Fibroblast of skin of abdomen (primary cell): Measurements from ENCODE around the gene RPL32.
"Not testable (repeated sequence)": the region's sequence is repeated elsewhere in the genome, so short reads cannot be mapped to it uniquely, and the experiment has no call there.

Source experiments
- DNase-seq: peaks from one replicate; pipeline ENCODE4 v3.0.0-alpha.2; 2013

The RPL32 gene

DNA sequence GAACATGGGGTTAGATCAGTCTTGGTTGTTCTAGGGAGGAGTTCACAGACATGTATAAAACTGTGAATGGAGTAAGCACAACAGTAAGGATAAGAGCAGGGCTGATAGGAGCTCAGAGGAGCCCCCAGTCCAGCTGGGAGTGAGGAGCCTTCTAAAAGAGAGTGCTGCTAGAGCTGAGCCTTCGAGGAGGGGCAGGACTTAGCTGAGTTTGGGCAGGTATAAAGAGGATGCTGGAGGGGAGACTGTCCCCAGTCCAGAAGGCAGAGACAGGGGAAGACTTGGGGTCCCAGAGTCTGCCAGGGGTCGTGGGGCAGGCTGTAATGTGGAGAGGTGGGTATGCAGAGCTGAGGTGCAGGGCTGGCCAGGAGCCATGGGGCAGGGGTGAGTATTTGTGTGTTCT is 32.8 kb downstream of the RPL32 start:
- no peak for DNase-seq

DNA sequence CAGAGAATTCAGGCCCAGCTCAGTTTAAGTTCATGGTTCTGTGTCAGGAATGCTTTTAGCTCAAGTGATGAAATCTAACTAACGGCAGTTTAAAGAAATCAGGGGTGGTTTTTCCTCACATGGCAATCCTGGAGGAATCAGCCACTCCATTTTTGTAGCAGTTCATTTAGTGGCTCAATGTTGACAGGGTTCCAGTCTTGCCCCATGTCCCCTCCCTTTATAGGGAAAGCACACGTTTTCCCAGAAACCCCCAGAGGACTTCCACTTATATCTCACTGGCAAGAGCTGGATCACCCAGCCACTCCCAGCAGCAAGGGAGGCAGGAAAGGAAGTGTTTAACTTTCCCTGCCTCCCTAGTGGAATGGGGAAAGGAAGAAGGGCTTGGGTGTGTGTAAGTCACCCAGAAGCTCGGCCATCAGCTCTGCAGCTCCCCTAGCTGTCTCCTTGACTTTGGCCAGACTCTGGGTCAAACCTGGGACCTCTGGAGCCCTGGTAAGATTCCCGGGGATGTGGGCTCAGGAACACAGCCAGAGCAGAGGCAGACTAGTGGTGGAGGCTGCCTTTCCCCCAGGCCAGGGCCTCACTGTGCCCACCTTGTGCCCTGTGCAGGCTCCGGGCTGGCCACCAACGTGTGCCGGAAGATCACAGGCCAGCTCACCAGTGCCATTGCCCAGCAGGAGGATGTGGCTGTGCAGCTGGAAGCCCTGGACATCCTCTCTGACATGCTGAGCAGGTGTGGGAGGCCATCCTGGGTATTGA is 33.6 kb downstream of the RPL32 start:
- DNase-seq: no peak

DNA sequence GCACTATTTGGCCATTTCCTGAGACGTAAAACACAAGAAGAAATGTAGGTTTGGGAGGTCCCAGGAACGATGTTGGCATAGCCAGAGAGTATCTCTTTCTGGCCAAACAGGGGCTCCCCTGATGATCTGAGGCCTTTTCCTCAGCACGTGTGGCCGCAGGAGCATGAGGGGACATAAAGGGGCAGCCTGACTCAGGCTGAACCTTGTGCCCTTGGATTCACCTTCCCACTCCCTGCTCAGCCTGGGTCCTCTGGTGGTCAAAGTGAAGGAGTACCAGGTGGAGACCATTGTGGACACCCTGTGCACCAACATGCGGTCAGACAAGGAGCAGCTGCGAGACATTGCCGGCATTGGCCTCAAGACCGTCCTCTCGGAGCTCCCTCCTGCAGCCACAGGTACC is 34.3 kb downstream of the RPL32 start:
- DNase-seq: no peak

DNA sequence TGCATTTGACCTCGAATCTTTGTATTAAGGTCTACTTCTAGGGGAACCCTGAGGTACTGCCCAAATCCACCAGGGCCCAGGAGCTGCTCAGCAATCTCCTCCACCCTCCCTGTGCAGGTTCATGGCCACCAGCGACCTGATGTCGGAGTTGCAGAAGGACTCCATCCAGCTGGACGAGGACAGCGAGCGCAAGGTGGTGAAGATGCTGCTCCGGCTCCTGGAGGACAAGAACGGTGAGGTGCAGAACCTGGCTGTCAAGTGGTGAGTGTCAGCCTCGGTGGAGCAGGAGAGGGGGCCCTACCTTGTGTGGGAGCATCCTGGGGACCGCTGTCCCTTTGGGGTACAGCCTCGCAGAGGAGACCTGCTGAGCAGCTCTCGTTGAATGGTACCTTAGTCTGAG is 38.0 kb downstream of the RPL32 start:
- DNase-seq: no peak

DNA sequence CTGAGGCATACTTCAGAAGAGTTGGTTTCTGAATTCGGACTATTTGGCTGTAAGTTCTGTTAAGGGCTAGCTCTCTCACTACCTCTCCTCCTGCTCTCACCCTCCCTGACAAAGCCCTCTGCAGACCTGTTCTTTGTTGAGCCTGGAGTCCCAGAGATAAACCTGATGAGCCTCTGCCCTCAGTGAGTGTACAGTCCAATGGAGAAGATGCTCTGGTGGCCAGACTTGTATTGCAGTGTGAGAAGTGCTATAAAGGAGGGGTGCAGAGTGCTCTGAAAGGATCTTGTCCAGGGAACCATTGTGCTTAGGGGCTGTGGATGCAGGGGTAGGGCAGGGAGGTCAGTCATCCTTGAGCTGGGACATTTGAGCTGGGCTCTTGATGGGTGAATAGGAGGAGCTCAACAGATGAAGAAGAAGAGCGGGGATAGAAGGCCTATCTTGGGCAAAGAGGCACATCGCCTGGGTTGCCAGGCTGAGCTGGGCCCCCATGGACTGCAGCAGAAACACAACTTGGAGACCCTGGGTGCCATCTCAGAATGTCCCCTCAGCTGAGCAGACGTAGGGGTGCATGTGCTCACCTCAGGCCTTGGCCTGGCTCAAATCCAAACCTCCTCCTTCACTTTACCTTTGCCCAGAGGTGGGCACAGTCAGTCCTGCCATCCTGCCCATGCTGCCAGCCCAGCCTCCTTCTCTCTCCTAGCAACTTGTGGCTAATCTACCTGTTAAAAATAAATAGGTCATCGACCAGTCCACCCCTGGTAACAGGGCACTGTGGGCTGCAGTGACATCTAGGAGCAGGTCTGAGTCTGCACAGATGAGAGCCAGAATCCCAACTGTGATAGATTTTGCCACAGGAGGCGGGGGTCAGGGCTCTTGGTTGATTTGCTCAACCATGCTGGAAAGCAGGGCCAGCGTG is 41.6 kb downstream of the RPL32 start:
- DNase-seq: no peak

DNA sequence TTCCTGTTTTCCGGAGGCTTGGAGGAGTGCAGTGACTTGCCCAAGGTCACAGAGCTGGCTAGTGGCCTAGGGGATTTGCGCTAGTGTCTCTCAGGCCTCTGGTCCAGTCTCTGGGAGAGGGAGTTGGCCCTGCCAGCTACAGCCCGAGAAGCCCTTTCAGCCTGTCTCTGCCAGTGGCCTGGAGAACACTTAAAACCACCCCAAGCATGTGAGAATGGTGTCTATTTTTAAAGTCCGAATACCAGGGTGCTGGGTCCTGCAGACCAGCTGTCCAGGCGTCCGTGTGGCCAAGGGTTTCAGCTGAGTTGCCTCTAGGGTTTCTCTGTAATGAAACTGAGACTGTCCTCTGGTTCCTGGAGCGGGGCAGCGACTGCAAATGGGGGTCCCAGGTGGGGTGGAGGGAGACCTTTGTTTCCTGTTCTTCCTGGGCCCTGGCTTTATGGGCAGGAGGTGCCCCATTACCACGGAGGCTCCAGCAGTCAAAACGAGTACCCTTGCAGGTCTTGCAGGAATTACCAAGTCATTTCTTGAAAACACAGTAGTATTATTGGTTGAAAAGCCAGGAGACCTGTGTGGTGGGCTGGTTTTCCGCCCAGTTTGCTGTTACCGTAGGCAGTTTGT is 42.7 kb downstream of the RPL32 start:
- DNase-seq: no peak

DNA sequence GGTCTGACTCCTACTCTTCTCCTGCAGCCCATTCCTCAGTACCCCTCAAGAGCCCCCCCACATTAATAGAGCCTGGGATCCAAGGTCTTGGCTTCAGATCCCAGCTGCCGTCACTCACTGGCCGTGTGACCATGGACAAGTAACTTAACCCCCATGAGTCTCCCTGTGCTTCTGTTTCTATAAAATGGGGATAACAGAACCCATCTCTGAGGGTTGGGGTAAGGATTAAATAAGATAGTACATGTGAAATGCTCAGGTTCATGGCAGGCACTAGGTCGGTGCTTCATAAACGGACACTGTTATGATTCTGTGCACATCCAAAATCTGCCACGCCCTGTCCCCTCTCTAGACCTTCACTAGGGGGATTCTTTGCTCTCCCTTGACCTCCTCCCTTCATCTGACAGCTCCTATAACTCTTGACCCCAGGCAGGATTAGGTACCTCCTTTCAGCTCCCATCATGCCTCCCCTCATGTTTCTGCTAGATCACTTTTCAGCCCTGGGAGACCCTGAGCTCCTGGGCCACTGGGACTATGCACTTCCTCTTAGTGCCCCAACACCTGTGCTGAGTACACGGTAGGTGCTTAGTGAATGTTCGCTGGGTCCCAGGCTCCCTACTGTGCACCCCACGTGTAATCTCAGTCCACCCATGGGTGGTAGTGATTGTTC is 43.3 kb downstream of the RPL32 start:
- no peak for DNase-seq

DNA sequence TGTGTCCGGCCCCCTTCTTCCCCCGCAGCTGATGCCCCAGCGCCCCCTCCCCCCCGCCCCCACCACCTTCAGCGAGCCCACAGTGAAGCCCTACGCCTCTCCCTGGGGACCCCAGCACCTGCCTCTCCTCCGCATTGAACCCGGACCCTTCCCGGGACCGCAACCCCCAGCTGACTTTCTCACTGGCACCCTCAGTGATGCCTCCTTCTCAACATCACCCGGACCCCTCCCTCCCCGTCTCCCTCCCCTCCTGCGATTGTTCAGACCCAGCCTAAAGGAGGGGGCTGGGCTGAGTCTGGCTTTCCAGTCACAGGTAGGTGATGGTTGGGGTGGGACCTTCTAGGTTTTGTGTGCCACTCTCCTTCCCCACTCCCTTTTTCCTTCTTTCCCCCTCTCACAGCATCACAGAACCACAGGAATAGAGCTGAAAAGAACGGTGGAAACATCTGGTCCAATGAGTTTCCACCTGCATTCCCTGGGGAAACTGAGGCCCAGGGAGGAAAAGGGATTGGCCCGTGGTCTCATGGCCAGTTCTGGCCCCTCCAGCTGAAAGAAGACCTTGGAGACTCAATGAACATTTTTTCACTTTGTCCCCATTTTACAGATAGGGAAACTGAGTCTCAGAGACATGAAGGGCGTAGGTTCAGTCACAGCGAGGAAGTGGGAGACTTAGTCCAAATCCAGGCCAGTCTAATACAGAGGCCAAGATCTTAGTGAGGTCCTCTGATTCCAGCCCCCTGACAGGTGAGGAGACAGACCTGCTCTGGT is 44.1 kb downstream of the RPL32 start:
- no peak for DNase-seq

DNA sequence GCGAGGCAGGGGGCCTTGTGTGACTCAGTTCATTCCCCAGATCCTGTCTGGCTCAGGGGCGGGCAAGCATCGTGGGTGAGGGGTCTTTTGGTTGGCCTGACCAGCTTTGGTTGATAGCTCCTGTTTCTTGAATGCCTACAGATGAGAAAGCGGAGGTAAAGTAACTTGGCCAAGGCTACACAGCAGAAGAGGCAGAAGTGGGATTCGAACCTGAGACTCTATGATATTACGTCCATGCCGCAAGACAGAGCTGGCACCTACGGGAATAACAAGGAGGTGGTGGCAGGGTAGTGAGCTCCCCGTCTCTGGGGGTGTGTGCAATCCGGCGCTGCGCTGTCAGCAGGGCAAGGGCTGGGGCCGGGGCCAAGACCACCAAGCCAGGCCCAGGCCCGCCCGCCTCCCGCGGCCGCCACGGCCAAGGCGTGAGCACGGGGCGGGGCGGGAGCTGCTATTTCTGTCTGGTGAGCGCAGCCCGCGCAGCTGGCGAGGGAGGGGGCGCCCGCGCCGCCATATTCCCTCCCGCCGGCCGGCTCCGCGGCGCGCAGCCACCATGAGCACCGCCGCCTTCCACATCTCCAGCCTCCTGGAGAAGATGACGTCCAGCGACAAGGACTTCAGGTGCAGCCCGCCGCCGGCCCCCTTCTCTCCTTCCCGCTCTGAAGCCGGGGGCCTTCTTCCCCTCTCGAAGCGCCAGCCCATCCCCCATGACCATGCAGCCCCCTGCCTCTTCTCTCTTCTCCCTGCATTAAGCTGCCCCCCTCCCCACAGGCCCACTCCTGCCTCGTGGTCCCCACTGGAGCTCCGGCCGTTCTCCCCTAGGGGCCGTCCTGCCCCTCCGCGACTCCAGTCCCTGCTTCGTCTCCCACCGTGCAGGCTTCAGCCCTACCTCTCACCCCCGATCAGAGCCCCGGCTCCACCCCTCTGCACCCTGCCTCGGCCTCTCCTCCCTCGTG is 44.9 kb downstream of the RPL32 start, which contains the start of gene CAND2:
Gene CAND2 (plus strand): TSS at position 510 of the 953 bp plus-strand sequence. CDS start 41 bp downstream, at position 551.
- DNase-seq: peak; percentile 60

DNA sequence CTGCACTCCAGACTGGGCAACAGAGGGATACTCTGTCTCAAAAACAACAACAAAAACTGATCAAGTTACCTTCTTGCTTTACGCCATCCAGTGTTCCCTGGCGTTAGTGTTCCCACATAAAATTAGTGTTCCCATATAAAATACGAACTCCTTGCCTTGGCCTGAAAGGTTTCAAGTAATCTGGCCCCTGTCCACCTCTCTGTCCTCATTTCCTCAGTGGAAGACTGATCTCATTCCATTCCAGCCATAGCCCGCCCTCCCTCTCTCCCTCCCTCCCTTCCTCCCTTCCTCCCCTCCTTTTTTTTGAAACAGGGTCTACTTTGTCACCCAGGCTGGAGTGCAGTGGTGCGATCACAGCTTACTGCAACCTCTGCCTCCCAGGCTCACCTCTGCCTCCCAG is 47.7 kb downstream of the RPL32 start:
- DNase-seq: no peak

DNA sequence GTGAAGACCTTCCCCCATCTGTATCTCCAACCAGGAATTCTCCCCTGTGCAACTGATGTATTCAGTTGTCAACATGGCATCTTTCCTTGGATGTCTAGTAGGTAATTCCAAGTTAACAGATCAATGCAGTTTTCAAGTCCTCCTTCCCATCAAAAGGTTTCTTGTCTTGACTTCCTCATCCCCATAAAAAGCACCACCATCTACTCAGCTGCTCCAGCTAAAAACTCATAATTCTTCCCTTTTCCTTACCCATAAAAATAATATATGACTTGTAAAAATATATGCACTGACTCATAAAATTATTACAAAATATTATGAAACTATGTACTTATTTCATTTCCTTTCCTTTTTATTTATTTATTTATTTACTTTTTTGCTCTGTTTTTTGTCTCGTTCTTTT is 49.9 kb downstream of the RPL32 start:
- DNase-seq: no peak

DNA sequence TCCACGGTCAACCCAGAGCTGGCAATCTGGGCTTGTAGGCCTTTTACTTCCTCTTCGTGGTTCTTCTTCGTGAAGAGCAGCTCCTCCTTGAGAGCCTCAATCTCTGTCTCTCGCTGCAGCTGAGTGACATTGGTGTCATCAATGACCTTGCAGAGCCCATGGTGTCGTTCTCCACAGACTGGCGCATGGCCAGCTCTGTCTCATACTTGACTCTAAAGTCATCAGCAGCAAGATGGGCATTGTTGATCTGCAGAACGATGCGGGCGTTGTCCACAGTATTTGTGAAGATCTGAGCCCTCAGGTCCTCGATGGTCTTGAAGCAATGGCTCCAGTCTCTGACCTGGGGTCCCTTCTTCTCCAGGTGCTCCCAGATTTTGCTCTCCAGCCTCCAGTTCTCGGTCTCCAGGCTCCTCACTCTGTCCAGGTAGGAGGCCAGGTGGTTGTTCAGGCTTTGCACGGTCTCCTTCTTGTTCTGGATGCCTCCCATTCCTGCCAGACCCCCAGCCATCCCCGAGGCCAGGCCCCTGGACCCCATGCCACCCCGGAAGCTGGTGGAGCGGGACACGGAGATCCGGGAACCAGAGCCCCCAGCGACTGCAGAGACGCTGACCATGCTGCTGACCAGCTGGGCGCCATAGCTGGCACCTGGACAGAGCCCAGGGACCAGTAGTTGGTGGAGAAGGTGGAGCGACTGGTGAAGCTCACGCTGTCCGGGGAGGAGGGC is 53.2 kb downstream of the RPL32 start:
- not testable (repeated sequence) for DNase-seq

DNA sequence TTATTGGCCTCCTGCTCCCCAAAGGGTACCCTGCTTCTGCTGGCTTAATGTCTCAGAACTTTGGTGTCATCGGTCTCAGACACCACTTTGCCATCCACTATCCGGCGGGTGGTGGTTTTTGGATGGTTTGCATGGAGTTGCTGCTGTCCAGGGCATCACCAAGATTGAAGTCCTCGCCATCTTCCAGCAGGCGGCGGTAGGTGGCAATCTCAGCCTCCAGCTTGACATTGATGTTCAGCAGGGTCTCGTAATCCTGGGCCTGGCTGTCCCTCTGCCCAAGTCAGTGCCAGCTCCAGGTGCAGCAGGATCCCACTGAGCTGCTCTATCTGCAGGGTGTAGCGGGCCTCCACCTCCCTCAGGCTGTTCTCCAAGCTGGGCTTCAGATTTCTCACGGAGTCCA is 54.0 kb downstream of the RPL32 start:
- DNase-seq: peak; percentile 21

DNA sequence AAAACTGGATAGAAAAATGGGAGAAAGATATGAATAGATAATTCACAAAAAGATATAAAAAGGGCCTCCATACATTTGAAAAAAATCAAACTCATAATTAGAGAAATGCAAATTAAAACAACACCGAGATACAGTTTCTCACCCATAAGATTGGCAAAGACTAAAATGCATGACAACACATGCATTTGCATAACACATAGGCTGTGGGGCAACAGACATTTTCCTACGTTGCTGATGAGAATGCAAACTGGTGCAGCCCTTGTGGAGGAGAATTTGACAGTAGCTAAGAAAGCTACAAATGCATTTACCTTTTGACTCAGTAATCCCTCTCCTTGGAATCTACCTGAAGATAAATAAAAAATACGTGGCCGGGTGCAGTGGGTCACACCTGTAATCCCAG is 56.3 kb downstream of the RPL32 start:
- DNase-seq: no peak
